Stimulated activated CD4-positive, alpha-beta T cell treated with anti-CD3 and anti-CD28 coated beads, Interleukin-4, amount 100 ng/mL, for 24 hours (primary cell): ENCODE results near the gene SHANK3.

Experiments
- DNase-seq: peaks from one replicate; pipeline ENCODE4 v3.0.0-alpha.2; 2020

SHANK3 gene

GRCh38 chr22:50700387-50701075, 27.9 kb downstream of the SHANK3 start:
- no peak for DNase-seq

- no peak for DNase-seq
Measured at GRCh38 chr22:50701076-50701419, 28.4 kb downstream of the SHANK3 start.

GRCh38 chr22:50701428-50702154, 29.0 kb downstream of the SHANK3 start:
- DNase-seq, result no peak

- no peak for DNase-seq
Measured at GRCh38 chr22:50702261-50702671, 29.6 kb downstream of the SHANK3 start.

- no peak for DNase-seq
Measured at GRCh38 chr22:50702821-50703725, 30.4 kb downstream of the SHANK3 start.

- no peak for DNase-seq
Measured at GRCh38 chr22:50703726-50704509, 31.3 kb downstream of the SHANK3 start.

GRCh38 chr22:50704510-50705218, 32.0 kb downstream of the SHANK3 start:
- DNase-seq, result no peak

- no peak for DNase-seq
Measured at GRCh38 chr22:50705219-50705691, 32.6 kb downstream of the SHANK3 start.

GRCh38 chr22:50705851-50706351, 33.3 kb downstream of the SHANK3 start:
- DNase-seq, result no peak

GRCh38 chr22:50706481-50707125, 34.0 kb downstream of the SHANK3 start:
- DNase-seq, result no peak

GRCh38 chr22:50708474-50708873, 35.9 kb downstream of the SHANK3 start:
- no peak for DNase-seq

GRCh38 chr22:50708996-50709395, 36.4 kb downstream of the SHANK3 start:
- no peak for DNase-seq

GRCh38 chr22:50710221-50710620, 37.6 kb downstream of the SHANK3 start:
- DNase-seq, result no peak

GRCh38 chr22:50710886-50711285, 38.3 kb downstream of the SHANK3 start:
- DNase-seq, result no peak

- DNase-seq, result no peak
Measured at GRCh38 chr22:50711446-50712340, 39.1 kb downstream of the SHANK3 start.

- DNase-seq, result no peak
Measured at GRCh38 chr22:50712341-50713007, 39.9 kb downstream of the SHANK3 start.

- DNase-seq, result no peak
Measured at GRCh38 chr22:50713008-50713385, 40.4 kb downstream of the SHANK3 start.

GRCh38 chr22:50713571-50714056, 41.0 kb downstream of the SHANK3 start:
- DNase-seq, result no peak

GRCh38 chr22:50714150-50714549, 41.5 kb downstream of the SHANK3 start:
- no peak for DNase-seq
